Peyer's patch (tissue), 4 donors: ENCODE data around the gene SRP19. TPM values are rescaled to one million over a fixed set of nuclear protein-coding genes. Genes with fewer than 3 reads are reported as not detected.

Experiments
- DNase-seq, 3 donors: peaks; one replicate each; pipeline ENCODE4 v3.0.0-alpha.2; 2017 to 2019
- H3K27ac ChIP-seq, 4 donors: fragments of 200-600 bp; sonication (generic); one replicate each; pipeline ENCODE4 v1.5.1; 2016 to 2019
- H3K27me3 ChIP-seq, 2 donors: fragments of 200-600 bp; sonication (generic); one replicate each; pipeline ENCODE4 v1.5.1; 2019
- H3K36me3 ChIP-seq, 3 donors: fragments of 200-600 bp; sonication (generic); one replicate each; pipeline ENCODE4 v1.5.1; 2016 to 2019
- H3K4me1 ChIP-seq, 4 donors: fragments of 200-600 bp; sonication (generic); one replicate each; pipeline ENCODE4 v1.5.1; 2016 to 2019
- H3K4me3 ChIP-seq, 4 donors: fragments of 200-600 bp; sonication (generic); 1 replicate in 3 of 4; 2 replicates in 1 of 4; pipeline ENCODE4 v1.5.1; 2016 to 2019; ENCODE audit warnings: mild to moderate bottlenecking in 1 of 4
- H3K9me3 ChIP-seq, 4 donors: fragments of 200-600 bp; sonication (generic); one replicate each; pipeline ENCODE4 v1.5.1; 2016 to 2019; ENCODE audit warnings: mild to moderate bottlenecking in 1 of 4
- CTCF ChIP-seq, 6 experiments: fragments of 450-650 bp in 4 of 6; fragments of 200-600 bp in 2 of 6; sonication (generic) in 1 of 6; IDR thresholded peaks; one replicate each; pipeline ENCODE4 v1.5.1; 2017 to 2019; ENCODE audit warnings: antibody characterized with exemption in 6 of 6, mild to moderate bottlenecking in 3 of 6, moderate library complexity in 1 of 6
- POLR2A ChIP-seq, 2 donors: fragments of 450-650 bp; IDR thresholded peaks; one replicate each; pipeline ENCODE4 v1.5.1; 2017; ENCODE audit warnings: antibody characterized with exemption in 2 of 2, mild to moderate bottlenecking in 2 of 2, moderate library complexity in 2 of 2
- total RNA-seq, 4 donors: library from RNA; depleted of rRNA; stranded (reverse); fragments of >200 nt; gene quantifications; one replicate each; pipeline ENCODE4 v1.1.0, GENCODE V29; 2016

The SRP19 gene
- 10 to 100 TPM; 15.7 to 63.7 (median 27.1) TPM for total RNA-seq

- peak; percentile 56 to 67 for TF ChIP-seq POLR2A (IDR thresholded peaks at IDR 0.05)
- peak in 2 of 6 experiments; percentile 3 to 16 for TF ChIP-seq CTCF (IDR thresholded peaks at IDR 0.05)
- H3K27me3 ChIP-seq: no peaks in the 10 kb centered on the region
- DNase-seq: peak; percentile 91 to 98 (median 94)
- peaks cover 0 to 27% (median 0%) of the 10 kb centered on the region in 3 donors for H3K36me3 ChIP-seq
- H3K9me3 ChIP-seq: no peaks in the 10 kb centered on the region
- peak within 1 kb of the TSS; percentile 64 to 86 (median 80) for H3K27ac ChIP-seq
- H3K4me1 ChIP-seq: peaks cover 0 to 18% (median 2%) of the 10 kb centered on the region in 4 donors
- peak within 1 kb of the TSS; percentile 59 to 88 (median 75) for H3K4me3 ChIP-seq
Observed at GRCh38 chr5:112860929-112861637, at the start of gene SRP19. TSS of gene SRP19 (plus strand) at chr5:112861287. CDS start at chr5:112861377, 90 bp downstream.

GRCh38 chr5:112812549-112812948 is 48.5 kb upstream of the SRP19 start:
- peaks cover 0 to 37% (median 0%) of the 10 kb centered on the region in 3 donors for H3K36me3 ChIP-seq
- no peaks in the 10 kb centered on the region for H3K4me1 ChIP-seq
- no peak overlapping the region for H3K4me3 ChIP-seq
- no peak for DNase-seq
- no peaks in the 10 kb centered on the region for H3K9me3 ChIP-seq
- H3K27ac ChIP-seq: no peak overlapping the region
- no peaks in the 10 kb centered on the region for H3K27me3 ChIP-seq
- TF ChIP-seq CTCF (IDR thresholded peaks at IDR 0.05): no peak
- TF ChIP-seq POLR2A (IDR thresholded peaks at IDR 0.05): no peak

GRCh38 chr5:112820246-112820645 is 40.8 kb upstream of the SRP19 start:
- no peaks in the 10 kb centered on the region for H3K9me3 ChIP-seq
- no peak overlapping the region for H3K4me3 ChIP-seq
- no peaks in the 10 kb centered on the region for H3K27me3 ChIP-seq
- no peak for TF ChIP-seq CTCF (IDR thresholded peaks at IDR 0.05)
- no peak for TF ChIP-seq POLR2A (IDR thresholded peaks at IDR 0.05)
- no peak for DNase-seq
- no peaks in the 10 kb centered on the region for H3K4me1 ChIP-seq
- H3K36me3 ChIP-seq: peaks cover 0 to 74% (median 0%) of the 10 kb centered on the region in 3 donors
- no peak overlapping the region for H3K27ac ChIP-seq

GRCh38 chr5:112822456-112822855 is 38.6 kb upstream of the SRP19 start:
- TF ChIP-seq CTCF (IDR thresholded peaks at IDR 0.05) (no peak), POLR2A (IDR thresholded peaks at IDR 0.05) (no peak)
- H3K36me3 ChIP-seq: peaks cover 0 to 71% (median 0%) of the 10 kb centered on the region in 3 donors
- no peak for DNase-seq
- H3K4me1 ChIP-seq: no peaks in the 10 kb centered on the region
- no peaks in the 10 kb centered on the region for H3K9me3 ChIP-seq
- no peaks in the 10 kb centered on the region for H3K27me3 ChIP-seq
- H3K27ac ChIP-seq: no peak overlapping the region
- no peak overlapping the region for H3K4me3 ChIP-seq

GRCh38 chr5:112823181-112823580 is 37.9 kb upstream of the SRP19 start:
- Histone ChIP-seq H3K4me1 (no peaks in the 10 kb centered on the region), H3K27ac (no peak overlapping the region), H3K9me3 (no peaks in the 10 kb centered on the region), H3K27me3 (no peaks in the 10 kb centered on the region), H3K4me3 (no peak overlapping the region), H3K36me3 (peaks cover 0 to 74% (median 0%) of the 10 kb centered on the region in 3 donors)
- DNase-seq: no peak
- no peak for TF ChIP-seq CTCF (IDR thresholded peaks at IDR 0.05)
- TF ChIP-seq POLR2A (IDR thresholded peaks at IDR 0.05): no peak
